Stimulated activated CD8-positive, alpha-beta memory T cell treated with anti-CD3 and anti-CD28 coated beads, Interleukin-2, amount 100 ng/mL, for 48 hours (primary cell): ENCODE results near the gene ACAT2.
"Not testable (repeated sequence)": the region's sequence is repeated elsewhere in the genome, so short reads cannot be mapped to it uniquely, and the experiment has no call there.

Experiments used
- DNase-seq, 2 donors: peaks; one replicate each; pipeline ENCODE4 v3.0.0-alpha.2; 2020; ENCODE audit warnings: low read depth in 2 of 2

The ACAT2 gene

GRCh38 chr6:159769470-159769869 lies 7.6 kb downstream of the ACAT2 start:
- no peak for DNase-seq

- no peak for DNase-seq
Observed at GRCh38 chr6:159772196-159772595, 10.4 kb downstream of the ACAT2 start.

DNA sequence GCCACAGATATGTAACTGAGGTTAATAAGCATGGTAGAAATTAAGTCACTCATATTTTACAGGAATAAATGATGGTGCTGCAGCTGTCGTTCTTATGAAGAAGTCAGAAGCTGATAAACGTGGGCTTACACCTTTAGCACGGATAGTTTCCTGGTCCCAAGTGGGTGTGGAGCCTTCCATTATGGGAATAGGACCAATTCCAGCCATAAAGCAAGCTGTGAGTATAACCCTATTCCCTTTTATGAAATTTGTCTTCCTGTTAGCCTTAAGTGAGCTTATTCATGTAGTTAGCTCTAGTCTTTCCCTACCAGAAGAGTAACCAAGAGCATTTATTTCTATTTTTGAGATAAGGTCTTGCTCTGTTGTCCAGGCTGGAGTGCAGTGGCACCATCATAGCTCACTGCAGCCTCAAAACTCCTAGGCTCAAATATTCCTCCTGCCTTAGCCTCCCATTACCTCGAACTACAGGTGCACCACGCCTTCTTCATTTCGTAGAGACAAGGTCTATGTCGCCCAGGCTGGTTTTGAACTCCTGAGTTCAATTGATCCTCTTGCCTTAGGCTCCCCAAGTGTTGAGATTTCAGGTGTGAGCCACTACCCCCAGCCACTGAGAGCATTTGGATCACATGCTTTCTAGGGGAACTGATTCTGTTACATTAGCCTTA lies 15.5 kb downstream of the ACAT2 start:
- DNase-seq: no peak

DNA sequence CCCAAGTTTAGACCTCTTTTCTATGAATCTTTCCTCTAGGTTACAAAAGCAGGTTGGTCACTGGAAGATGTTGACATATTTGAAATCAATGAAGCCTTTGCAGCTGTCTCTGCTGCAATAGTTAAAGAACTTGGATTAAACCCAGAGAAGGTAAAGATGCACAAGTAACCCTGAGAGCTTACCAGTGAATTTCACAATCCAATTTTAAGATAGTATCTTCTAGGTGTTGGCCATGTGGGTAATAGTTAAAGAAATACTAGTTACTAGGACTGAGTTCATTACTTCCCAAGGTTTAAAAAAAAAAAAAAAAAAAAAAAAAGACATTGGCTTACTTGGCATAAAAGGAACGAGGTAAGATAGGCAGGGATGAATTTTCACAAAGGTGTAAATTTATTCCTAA lies 16.3 kb downstream of the ACAT2 start:
- no peak for DNase-seq

DNA sequence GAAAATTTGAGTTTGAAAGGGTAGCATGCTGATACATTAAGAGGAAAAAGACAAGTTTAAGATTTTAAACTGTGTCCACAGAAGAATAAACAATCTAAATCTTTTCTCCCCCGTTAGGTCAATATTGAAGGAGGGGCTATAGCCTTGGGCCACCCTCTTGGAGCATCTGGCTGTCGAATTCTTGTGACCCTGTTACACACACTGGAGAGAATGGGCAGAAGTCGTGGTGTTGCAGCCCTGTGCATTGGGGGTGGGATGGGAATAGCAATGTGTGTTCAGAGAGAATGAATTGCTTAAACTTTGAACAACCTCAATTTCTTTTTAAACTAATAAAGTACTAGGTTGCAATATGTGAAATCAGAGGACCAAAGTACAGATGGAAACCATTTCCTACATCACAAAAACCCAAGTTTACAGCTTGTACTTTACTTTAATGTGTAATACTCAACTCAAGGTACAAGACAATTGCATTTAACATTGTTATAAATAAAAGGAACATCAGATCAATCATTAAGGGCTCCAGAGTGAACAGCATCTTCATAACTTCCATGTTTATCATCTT lies 16.8 kb downstream of the ACAT2 start:
- DNase-seq: no peak

DNA sequence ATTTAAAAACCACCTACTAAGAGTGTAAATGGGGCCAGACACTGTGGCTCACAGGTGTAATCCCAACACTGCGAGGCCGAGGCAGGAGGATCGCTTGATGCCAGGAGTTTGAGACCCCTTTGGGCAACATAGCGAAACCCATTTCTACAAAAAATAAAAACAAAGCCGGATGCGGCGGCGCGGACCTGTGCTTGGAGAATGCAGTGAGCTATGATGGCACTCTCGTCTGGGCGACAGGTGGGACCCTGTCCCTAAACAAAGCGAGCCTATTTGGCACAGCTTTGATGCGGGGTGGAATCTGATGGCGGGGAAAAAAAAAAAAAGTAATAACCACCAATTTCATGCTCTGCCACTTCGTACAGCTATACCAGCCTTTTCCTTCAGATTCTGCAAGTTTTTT lies 26.4 kb downstream of the ACAT2 start:
- no peak for DNase-seq

DNA sequence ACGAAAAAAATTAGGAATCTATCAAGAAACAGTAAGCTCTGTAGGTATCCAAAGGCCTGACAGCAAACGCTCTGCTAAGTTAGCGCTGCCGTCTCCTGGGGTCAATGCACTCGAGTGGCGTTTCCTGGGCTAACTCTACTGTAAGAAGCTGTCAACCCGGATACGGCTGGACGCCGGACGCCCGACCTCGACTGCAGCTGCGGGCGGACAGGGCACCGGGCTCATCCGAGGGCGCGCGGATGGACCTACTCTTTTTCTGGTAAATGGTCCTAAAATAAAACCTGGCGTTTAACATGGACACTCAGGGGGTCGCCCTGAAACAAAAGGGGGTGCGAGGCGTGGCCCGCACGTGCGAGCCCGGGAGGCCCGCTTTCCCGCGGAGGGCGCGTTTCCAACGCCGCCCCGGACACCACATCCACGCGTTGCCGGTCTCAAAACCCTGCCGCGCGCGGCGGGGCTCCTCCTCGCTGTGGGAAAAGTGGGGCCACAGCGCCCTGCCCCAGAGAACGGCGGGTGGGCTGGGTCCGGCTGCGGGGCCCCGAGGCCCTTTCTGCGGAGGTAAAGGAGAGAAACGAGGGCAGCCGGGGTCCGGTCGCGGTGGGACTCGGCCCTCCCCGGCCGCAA lies 27.0 kb downstream of the ACAT2 start:
- peak; percentile 8 to 9 for DNase-seq

- DNase-seq: peak; percentile 96 to 99
Observed at GRCh38 chr6:159789377-159790148, 27.7 kb downstream of the ACAT2 start, which contains the start of gene TCP1. Gene TCP1, minus strand, starts transcription at chr6:159789602. Its CDS starts 134 bp downstream, at chr6:159789468.

DNA sequence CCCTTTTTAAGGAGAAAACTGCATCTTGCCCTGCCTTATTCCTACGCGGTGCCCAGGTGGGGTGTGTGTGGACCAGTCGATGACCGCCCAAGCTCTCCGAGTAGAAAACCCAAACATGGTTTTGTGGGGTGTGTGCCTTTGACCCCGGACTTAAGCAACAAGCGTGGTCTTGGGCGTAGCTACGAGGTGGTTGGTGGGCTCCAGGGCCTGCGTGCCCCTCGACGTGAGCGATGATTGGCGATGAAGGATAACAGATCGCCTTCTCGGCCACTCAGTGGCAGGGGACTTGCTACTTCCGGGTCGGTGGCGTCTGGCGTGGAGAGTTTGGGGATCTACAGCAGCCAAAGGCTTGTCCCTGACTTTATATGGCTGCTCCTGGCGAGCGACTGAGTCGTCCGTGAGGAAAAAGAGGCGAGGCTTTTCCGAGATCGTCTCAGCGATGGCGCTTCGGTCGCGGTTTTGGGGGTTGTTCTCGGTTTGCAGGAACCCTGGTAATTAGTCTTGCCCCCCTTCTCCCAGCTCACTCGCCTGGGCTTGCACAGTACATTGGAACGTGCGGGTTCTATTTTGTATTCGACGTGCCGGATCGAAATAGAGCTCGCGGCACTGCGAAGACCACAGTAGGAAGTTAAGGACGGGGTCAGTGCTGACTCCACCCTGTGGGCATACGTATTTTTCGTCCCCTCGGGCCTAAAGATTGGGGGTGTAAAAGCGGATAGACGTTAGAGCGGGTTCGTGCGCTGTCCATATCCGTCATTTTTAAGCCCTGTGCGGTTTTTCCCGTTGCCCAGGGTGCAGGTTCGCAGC lies 28.5 kb downstream of the ACAT2 start, which contains the start of gene MRPL18:
Gene MRPL18 (plus strand): TSS at position 319 of the 807 bp plus-strand sequence. CDS start 121 bp downstream, at position 440.
- DNase-seq: peak; percentile 79 to 84

DNA sequence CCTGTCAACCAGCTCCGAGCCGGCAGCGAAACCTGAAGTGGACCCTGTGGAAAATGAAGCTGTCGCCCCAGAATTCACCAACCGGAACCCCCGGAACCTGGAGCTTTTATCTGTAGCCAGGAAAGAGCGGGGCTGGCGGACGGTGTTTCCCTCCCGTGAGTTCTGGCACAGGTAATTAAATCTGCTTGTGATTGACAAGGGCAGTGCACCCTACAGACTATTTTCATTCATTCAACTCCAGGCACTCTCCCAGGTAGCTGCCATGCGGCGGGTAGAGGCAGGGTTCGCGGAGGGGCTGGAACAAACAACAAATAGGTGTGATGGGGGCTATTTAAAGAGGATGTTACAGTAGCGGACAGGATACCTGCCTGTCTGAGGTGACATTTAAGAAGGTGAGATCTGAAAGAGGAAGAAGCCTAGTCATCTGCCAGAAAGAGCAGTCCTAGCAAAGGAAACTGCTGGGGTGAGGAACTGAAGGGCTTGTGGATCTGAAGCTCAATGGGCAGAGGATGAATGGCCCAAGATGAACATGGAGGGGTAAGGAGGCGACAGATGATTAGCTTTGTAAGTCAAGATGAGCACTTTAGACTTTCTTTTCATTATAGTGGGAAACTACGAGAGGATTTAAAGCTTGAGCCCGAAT lies 29.2 kb downstream of the ACAT2 start:
- no peak for DNase-seq

GRCh38 chr6:159794976-159795375 lies 33.1 kb downstream of the ACAT2 start:
- not testable (repeated sequence) for DNase-seq

GRCh38 chr6:159797554-159797953 lies 35.7 kb downstream of the ACAT2 start:
- DNase-seq: no peak

GRCh38 chr6:159800141-159800865 lies 38.5 kb downstream of the ACAT2 start, which contains the start of gene PNLDC1:
Gene PNLDC1, plus strand, starts transcription at chr6:159800276. Its CDS starts 32 bp downstream, at chr6:159800308.
- no peak for DNase-seq

GRCh38 chr6:159801935-159802334 lies 40.1 kb downstream of the ACAT2 start:
- no peak for DNase-seq

DNA sequence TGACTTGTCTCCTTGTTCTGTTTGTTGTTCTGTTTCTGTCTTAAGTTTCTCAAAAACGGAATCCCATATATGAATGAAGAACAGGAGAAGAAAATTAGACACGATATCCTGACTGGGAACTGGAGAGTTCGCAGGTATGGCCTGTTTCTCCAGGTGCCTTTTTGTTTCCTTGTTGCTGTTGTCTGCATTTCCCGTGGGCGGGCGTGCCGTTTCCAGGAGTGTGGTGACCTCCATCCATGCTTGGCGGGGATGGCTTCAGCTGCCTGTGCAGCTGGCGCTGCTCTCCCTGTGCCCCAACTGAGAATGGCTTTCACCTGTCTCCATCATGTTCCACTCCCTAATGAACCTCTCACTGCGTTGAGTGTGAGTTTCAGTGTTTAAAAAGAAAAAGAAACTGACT lies 42.7 kb downstream of the ACAT2 start:
- DNase-seq: no peak

DNA sequence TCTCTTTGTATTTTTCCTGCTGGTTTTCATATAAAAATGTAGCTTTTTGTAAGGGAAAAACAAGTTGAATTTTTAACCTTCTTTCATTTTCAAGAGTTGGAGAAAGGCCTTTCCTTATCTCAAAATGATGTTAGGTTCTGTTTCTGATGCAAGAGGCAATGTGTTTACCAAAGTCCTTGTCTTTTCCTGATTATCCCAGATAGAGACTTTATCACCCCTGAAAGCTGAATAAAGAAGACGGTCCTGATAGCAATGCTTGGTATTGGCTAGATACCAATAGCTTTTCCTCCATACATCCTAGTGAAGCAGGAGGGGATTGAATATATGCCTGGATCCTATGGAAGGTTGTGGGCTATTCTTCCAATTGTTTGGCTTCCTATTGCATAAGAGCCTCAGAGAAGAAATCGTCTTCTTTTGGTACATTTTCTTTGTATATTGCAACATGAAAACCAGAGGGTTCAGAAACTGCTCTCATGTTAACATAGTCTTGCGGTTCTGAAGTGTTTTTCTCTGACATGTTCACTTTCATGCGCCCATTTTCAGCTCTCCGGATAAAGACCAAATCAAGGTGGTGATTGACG lies 43.7 kb downstream of the ACAT2 start:
- DNase-seq: no peak

GRCh38 chr6:159806021-159806458 lies 44.2 kb downstream of the ACAT2 start:
- no peak for DNase-seq

GRCh38 chr6:159807150-159807858 lies 45.5 kb downstream of the ACAT2 start:
- no peak for DNase-seq

GRCh38 chr6:159808647-159809046 lies 46.8 kb downstream of the ACAT2 start:
- no peak for DNase-seq
